A673 (cell line): Measurements from ENCODE around the gene ACTL10.
"Not testable (repeated sequence)": the region's sequence is repeated elsewhere in the genome, so short reads cannot be mapped to it uniquely, and the experiment has no call there.

Experiments used
- CTCF ChIP-seq: fragments of 300-800, 200-600 bp; sonication (generic); conservative IDR thresholded peaks from 2 replicates; pipeline ENCODE4 v1.5.1; 2017; ENCODE audit warnings: low read depth, mild to moderate bottlenecking, antibody characterized with exemption, low read length, moderate library complexity, mixed read lengths
- EZH2 ChIP-seq: fragments of 200-600 bp; sonication (generic); IDR thresholded peaks from 2 replicates; pipeline ENCODE4 v1.6.1; 2017; ENCODE audit warnings: borderline replicate concordance, low read depth, mild to moderate bottlenecking, mixed read lengths, antibody characterized with exemption, low read length; ENCODE audit not compliant: poor library complexity, severe bottlenecking

GRCh38 chr20:33700696-33701441 lies 34.1 kb downstream of the ACTL10 start:
- TF ChIP-seq EZH2, CTCF: not testable (repeated sequence)
